OCI-LY7 (cell line): Measurements from ENCODE around the gene SLC66A2. TPM values are rescaled to one million over a fixed set of nuclear protein-coding genes. Genes with fewer than 3 reads are reported as not detected.

Experiments
- BruUV-seq: library from RNA; stranded (reverse); fragments of 400-500 nt; replicated peaks from 2 replicates; lab custom pipeline; 2021; lab: Mats Ljungman, UMichigan
- CTCF ChIA-PET: fragments of 300-600 bp; sonication (Branson Sonifier 250); formaldehyde crosslinking; loops from one replicate; lab custom pipeline; 2022; ENCODE audit warnings: antibody characterized with exemption; ENCODE audit not compliant: unreplicated experiment; lab: Charles Lee
- POLR2A ChIA-PET: fragments of 300-600 bp; sonication (Branson Sonifier 250); formaldehyde crosslinking; loops from one replicate; lab custom pipeline; 2022; ENCODE audit warnings: antibody characterized with exemption; lab: Charles Lee
- DNase-seq: peaks from one replicate; pipeline ENCODE4 v3.0.0-alpha.2; 2015; ENCODE audit warnings: low spot score
- H2AFZ ChIP-seq: fragments of 200-600 bp; sonication (generic), shearing (Covaris generic); 2 replicates; pipeline ENCODE4 v1.6.1; 2014; ENCODE audit warnings: mild to moderate bottlenecking, antibody characterized with exemption, low read length, moderate library complexity
- H3K27ac ChIP-seq: fragments of 200-600 bp; sonication (generic); 2 replicates; pipeline ENCODE4 v1.5.1; 2014; ENCODE audit warnings: mixed run types, low read depth, mild to moderate bottlenecking, moderate library complexity, low read length, inconsistent platforms; ENCODE audit not compliant: poor library complexity, severe bottlenecking
- H3K36me3 ChIP-seq: fragments of 200-600 bp; sonication (generic); 2 replicates; pipeline ENCODE4 v1.6.1; 2014; ENCODE audit warnings: mild to moderate bottlenecking, antibody characterized with exemption, low read length, moderate library complexity, mixed read lengths; ENCODE audit not compliant: insufficient read depth
- H3K4me1 ChIP-seq: fragments of 200-600 bp; sonication (generic); 2 replicates; pipeline ENCODE4 v1.5.1; 2014; ENCODE audit warnings: mild to moderate bottlenecking, low read length; ENCODE audit not compliant: insufficient read depth, poor library complexity, severe bottlenecking
- H3K4me2 ChIP-seq: fragments of 200-600 bp; sonication (generic); 2 replicates; pipeline ENCODE4 v1.6.1; 2014; ENCODE audit warnings: mild to moderate bottlenecking, low read length
- H3K4me3 ChIP-seq: fragments of 200-600 bp; sonication (generic); 2 replicates; pipeline ENCODE4 v1.5.1; 2014; ENCODE audit warnings: mild to moderate bottlenecking, low read depth, low read length; ENCODE audit not compliant: poor library complexity, severe bottlenecking
- H3K79me2 ChIP-seq: fragments of 200-600 bp; sonication (generic); 2 replicates; pipeline ENCODE4 v1.6.1; 2016; ENCODE audit warnings: low read depth, mild to moderate bottlenecking, low read length, moderate library complexity, mixed read lengths; ENCODE audit not compliant: insufficient read depth
- H3K9me2 ChIP-seq: fragments of 200-600 bp; sonication (generic); 2 replicates; pipeline ENCODE4 v1.6.1; 2016; ENCODE audit warnings: mild to moderate bottlenecking, low read length, mixed read lengths; ENCODE audit not compliant: insufficient read depth
- H3K9me3 ChIP-seq: fragments of 200-600 bp; sonication (generic); 2 replicates; pipeline ENCODE4 v1.6.1; 2014; ENCODE audit warnings: mild to moderate bottlenecking, mixed run types, low read length, mixed read lengths
- H4K20me1 ChIP-seq: fragments of 200-600 bp; sonication (generic); 2 replicates; pipeline ENCODE4 v1.6.1; 2014; ENCODE audit warnings: mild to moderate bottlenecking, antibody characterized with exemption, low read length, moderate library complexity, mixed read lengths; ENCODE audit not compliant: insufficient read depth
- CTCF ChIP-seq: fragments of 200-600 bp; sonication (generic); conservative IDR thresholded peaks from 2 replicates; pipeline ENCODE4 v1.5.1; 2014; ENCODE audit warnings: mild to moderate bottlenecking, antibody characterized with exemption, low read length, moderate library complexity, mixed read lengths
- EZH2phosphoT487 ChIP-seq: fragments of 200-600 bp; sonication (generic); IDR thresholded peaks from 2 replicates; pipeline ENCODE4 v1.6.1; 2018; ENCODE audit warnings: low read depth, borderline replicate concordance, mild to moderate bottlenecking, mixed run types, antibody characterized with exemption, low read length, moderate library complexity, mixed read lengths
- intact Hi-C: fragments of 100-400 bp; cut with micrococcal nuclease; formaldehyde crosslinking; loops from one replicate; pipeline ENCODE4 v1.10.0; 2022; ENCODE audit not compliant: unreplicated experiment
- total RNA-seq, 2 experiments: library from RNA; depleted of rRNA in 1 of 2; stranded (reverse); fragments of >200 nt in 1 of 2; shearing (Covaris generic) in 1 of 2; gene quantifications; 2 replicates each; pipeline ENCODE4 v1.2.3, GENCODE V29; 2014 to 2022

SLC66A2 gene
- total RNA-seq, 2 experiments from 2014 or later, result 14.5 to 17.9 TPM

GRCh38 chr18:79971986-79972385 is 20.5 kb upstream of the SLC66A2 start:
- POLR2A ChIA-PET, result no interaction called here
- Histone ChIP-seq H3K4me2 (no peak overlapping the region), H3K36me3 (peaks cover 60% of the 10 kb centered on the region), H3K4me1 (no peaks in the 10 kb centered on the region), H4K20me1 (no peaks in the 10 kb centered on the region), H3K79me2 (peaks cover 22% of the 10 kb centered on the region; the same call in 1 of the 2 replicates), H3K27ac (no peak overlapping the region), H3K9me3 (no peaks in the 10 kb centered on the region), H3K4me3 (no peak overlapping the region), H3K9me2 (no peaks in the 10 kb centered on the region), H2AFZ (no peak overlapping the region)
- CTCF ChIA-PET, result no interaction called here
- DNase-seq, result no peak
- BruUV-seq, result no TSS peak
- intact Hi-C loops, result no loop called here
- TF ChIP-seq EZH2phosphoT487, result no peak
- no peak for TF ChIP-seq CTCF

GRCh38 chr18:79971211-79971952 is 19.9 kb upstream of the SLC66A2 start:
- no peaks in the 10 kb centered on the region for H3K9me3 ChIP-seq
- BruUV-seq, result no TSS peak
- CTCF ChIA-PET, result no interaction called here
- no peak overlapping the region for H3K4me2 ChIP-seq
- POLR2A ChIA-PET, result no interaction called here
- peaks cover 56% of the 10 kb centered on the region for H3K36me3 ChIP-seq
- no peaks in the 10 kb centered on the region for H3K9me2 ChIP-seq
- no peak for TF ChIP-seq EZH2phosphoT487
- no peak for TF ChIP-seq CTCF
- no peaks in the 10 kb centered on the region for H4K20me1 ChIP-seq
- H3K27ac ChIP-seq, result no peak overlapping the region
- no peak for DNase-seq
- H3K4me1 ChIP-seq, result no peaks in the 10 kb centered on the region
- intact Hi-C loops, result no loop called here
- H3K79me2 ChIP-seq, result peaks cover 16% of the 10 kb centered on the region; the same call in 1 of the 2 replicates
- H2AFZ ChIP-seq, result no peak overlapping the region
- no peak overlapping the region for H3K4me3 ChIP-seq

DNA sequence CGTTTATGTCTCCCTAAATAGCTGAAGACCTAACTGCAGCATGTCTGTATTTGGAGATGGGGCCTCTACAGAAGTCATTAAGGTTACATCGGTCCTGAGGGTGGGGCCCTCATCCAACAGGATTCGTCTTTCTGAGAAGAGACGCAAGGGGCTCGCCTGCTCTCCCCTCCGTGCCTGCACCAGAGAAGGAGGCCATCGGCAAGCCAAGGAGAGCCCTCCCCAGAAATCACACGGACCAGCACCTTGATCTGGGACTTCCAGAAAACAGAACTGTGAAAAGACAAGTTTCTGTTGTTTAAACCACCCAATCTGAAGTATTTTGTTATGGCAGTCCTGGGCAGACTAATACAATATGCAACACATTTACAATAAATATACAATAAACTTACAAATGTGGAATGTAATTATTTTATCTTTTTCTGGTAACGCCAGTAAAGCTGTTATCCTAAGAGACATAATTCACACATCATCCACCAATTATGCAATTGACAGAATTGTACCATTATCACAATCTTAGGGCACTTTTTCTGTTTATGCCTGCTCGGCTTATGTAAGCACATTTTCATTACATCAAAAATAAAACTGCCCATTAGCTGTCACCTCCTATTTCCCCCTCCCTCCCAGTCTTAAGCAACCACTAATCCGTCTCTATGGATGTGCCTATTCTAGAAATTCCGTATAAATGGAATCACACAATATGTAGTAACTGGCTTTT is 19.1 kb upstream of the SLC66A2 start:
- ChIA-PET CTCF (no interaction called here), POLR2A (no interaction called here)
- no peaks in the 10 kb centered on the region for H4K20me1 ChIP-seq
- BruUV-seq, result no TSS peak
- H3K4me2 ChIP-seq, result no peak overlapping the region
- peaks cover 48% of the 10 kb centered on the region for H3K36me3 ChIP-seq
- no peak overlapping the region for H2AFZ ChIP-seq
- no peaks in the 10 kb centered on the region for H3K9me3 ChIP-seq
- H3K27ac ChIP-seq, result no peak overlapping the region
- no peak overlapping the region for H3K4me3 ChIP-seq
- intact Hi-C loops, result no loop called here
- DNase-seq, result no peak
- H3K79me2 ChIP-seq, result 0 out of 2 replicates have a peak, but pooled peaks cover 10% of the 10 kb centered on the region
- H3K9me2 ChIP-seq, result no peaks in the 10 kb centered on the region
- TF ChIP-seq CTCF (no peak), EZH2phosphoT487 (no peak)
- peaks cover 1% of the 10 kb centered on the region for H3K4me1 ChIP-seq
